ENCODE data around the gene HBA2. TPM values are rescaled to one million over a fixed set of nuclear protein-coding genes. Genes with fewer than 3 reads are reported as not detected.

Gene HBA2
- total and polyA plus RNA-seq, 2 experiments from 2014 or later: 1.9 to 7.8 TPM

DNA sequence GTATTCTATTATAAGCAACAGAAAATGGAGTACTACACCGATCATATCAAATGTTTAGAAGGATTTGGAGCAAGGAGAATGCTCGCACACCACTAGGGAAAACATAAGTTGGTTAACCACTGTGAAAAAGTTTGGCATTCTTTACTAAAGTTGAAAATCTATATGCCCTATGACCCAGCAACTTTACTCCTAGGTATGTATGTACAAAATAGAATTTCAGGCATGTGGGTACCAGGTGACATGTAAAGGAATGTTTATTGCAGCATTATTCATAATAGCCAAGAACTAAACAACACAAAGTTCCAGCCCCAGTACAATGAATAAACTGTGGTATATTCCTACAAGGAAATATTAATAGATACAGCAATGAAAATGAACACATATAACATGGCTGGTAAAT is 26.0 kb upstream of the HBA2 start:
- Histone ChIP-seq H3K79me2 (replicated peaks; ENCODE audit: insufficient read depth) (no peaks in the 10 kb centered on the region), H3K4me1 (ENCODE audit: insufficient read depth) (no peaks in the 10 kb centered on the region), H3K27me3 (ENCODE audit: insufficient read depth) (peaks cover 18% of the 10 kb centered on the region; the same call in 1 of the 2 replicates), H3K4me2 (no peak overlapping the region), H3K4me3 (no peak overlapping the region), H2AFZ (no peak overlapping the region), H3K36me3 (ENCODE audit: insufficient read depth) (no peaks in the 10 kb centered on the region), H3K27ac (ENCODE audit: low read depth) (no peak overlapping the region), H3K9me2 (ENCODE audit: insufficient read depth) (no peaks in the 10 kb centered on the region), H3F3A (replicated peaks; ENCODE audit: low read depth) (no peaks in the 10 kb centered on the region), H4K20me1 (replicated peaks; ENCODE audit: insufficient read depth) (no peaks in the 10 kb centered on the region)
- ATAC-seq (no peak), DNase-seq (ENCODE audit: low spot score) (no peak)
- no peak overlapping the region for H3K4me3 Mint-ChIP-seq
- no peaks in the 10 kb centered on the region; the same call in 2 of the 3 replicates for H3K9me3 Mint-ChIP-seq
- TF ChIP-seq NANOG (IDR thresholded peaks at IDR 0.05; ENCODE audit: borderline replicate concordance) (no peak), EZH2 (IDR thresholded peaks at IDR 0.05; ENCODE audit: low read depth, unreplicated experiment) (no peak), POLR2AphosphoS5 (IDR thresholded peaks at IDR 0.05; ENCODE audit: low read depth) (no peak), ZNF331 (CRISPR knock-in tag; IDR thresholded peaks at IDR 0.05; ENCODE audit: low read depth) (no peak), EZH2phosphoT487 (IDR thresholded peaks at IDR 0.05; ENCODE audit: unreplicated experiment) (no peak), JUNB (IDR thresholded peaks at IDR 0.05; ENCODE audit: unreplicated experiment) (no peak), STAT1 (IDR thresholded peaks at IDR 0.05; ENCODE audit: unreplicated experiment) (no peak), CREB1 (CRISPR knock-in tag; IDR thresholded peaks at IDR 0.05; ENCODE audit: low read depth) (no peak), ZNF114 (CRISPR knock-in tag; IDR thresholded peaks at IDR 0.05) (no peak)
- TF ChIP-seq, protein P1, sequence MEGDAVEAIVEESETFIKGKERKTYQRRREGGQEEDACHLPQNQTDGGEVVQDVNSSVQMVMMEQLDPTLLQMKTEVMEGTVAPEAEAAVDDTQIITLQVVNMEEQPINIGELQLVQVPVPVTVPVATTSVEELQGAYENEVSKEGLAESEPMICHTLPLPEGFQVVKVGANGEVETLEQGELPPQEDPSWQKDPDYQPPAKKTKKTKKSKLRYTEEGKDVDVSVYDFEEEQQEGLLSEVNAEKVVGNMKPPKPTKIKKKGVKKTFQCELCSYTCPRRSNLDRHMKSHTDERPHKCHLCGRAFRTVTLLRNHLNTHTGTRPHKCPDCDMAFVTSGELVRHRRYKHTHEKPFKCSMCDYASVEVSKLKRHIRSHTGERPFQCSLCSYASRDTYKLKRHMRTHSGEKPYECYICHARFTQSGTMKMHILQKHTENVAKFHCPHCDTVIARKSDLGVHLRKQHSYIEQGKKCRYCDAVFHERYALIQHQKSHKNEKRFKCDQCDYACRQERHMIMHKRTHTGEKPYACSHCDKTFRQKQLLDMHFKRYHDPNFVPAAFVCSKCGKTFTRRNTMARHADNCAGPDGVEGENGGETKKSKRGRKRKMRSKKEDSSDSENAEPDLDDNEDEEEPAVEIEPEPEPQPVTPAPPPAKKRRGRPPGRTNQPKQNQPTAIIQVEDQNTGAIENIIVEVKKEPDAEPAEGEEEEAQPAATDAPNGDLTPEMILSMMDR (conservative IDR thresholded peaks at IDR 0.05; ENCODE audit: low read depth in 2 of 2): no peak
- TF ChIP-seq, protein P2, sequence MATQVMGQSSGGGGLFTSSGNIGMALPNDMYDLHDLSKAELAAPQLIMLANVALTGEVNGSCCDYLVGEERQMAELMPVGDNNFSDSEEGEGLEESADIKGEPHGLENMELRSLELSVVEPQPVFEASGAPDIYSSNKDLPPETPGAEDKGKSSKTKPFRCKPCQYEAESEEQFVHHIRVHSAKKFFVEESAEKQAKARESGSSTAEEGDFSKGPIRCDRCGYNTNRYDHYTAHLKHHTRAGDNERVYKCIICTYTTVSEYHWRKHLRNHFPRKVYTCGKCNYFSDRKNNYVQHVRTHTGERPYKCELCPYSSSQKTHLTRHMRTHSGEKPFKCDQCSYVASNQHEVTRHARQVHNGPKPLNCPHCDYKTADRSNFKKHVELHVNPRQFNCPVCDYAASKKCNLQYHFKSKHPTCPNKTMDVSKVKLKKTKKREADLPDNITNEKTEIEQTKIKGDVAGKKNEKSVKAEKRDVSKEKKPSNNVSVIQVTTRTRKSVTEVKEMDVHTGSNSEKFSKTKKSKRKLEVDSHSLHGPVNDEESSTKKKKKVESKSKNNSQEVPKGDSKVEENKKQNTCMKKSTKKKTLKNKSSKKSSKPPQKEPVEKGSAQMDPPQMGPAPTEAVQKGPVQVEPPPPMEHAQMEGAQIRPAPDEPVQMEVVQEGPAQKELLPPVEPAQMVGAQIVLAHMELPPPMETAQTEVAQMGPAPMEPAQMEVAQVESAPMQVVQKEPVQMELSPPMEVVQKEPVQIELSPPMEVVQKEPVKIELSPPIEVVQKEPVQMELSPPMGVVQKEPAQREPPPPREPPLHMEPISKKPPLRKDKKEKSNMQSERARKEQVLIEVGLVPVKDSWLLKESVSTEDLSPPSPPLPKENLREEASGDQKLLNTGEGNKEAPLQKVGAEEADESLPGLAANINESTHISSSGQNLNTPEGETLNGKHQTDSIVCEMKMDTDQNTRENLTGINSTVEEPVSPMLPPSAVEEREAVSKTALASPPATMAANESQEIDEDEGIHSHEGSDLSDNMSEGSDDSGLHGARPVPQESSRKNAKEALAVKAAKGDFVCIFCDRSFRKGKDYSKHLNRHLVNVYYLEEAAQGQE (IDR thresholded peaks at IDR 0.05; ENCODE audit: unreplicated experiment): no peak
- TF ChIP-seq, protein P3, sequence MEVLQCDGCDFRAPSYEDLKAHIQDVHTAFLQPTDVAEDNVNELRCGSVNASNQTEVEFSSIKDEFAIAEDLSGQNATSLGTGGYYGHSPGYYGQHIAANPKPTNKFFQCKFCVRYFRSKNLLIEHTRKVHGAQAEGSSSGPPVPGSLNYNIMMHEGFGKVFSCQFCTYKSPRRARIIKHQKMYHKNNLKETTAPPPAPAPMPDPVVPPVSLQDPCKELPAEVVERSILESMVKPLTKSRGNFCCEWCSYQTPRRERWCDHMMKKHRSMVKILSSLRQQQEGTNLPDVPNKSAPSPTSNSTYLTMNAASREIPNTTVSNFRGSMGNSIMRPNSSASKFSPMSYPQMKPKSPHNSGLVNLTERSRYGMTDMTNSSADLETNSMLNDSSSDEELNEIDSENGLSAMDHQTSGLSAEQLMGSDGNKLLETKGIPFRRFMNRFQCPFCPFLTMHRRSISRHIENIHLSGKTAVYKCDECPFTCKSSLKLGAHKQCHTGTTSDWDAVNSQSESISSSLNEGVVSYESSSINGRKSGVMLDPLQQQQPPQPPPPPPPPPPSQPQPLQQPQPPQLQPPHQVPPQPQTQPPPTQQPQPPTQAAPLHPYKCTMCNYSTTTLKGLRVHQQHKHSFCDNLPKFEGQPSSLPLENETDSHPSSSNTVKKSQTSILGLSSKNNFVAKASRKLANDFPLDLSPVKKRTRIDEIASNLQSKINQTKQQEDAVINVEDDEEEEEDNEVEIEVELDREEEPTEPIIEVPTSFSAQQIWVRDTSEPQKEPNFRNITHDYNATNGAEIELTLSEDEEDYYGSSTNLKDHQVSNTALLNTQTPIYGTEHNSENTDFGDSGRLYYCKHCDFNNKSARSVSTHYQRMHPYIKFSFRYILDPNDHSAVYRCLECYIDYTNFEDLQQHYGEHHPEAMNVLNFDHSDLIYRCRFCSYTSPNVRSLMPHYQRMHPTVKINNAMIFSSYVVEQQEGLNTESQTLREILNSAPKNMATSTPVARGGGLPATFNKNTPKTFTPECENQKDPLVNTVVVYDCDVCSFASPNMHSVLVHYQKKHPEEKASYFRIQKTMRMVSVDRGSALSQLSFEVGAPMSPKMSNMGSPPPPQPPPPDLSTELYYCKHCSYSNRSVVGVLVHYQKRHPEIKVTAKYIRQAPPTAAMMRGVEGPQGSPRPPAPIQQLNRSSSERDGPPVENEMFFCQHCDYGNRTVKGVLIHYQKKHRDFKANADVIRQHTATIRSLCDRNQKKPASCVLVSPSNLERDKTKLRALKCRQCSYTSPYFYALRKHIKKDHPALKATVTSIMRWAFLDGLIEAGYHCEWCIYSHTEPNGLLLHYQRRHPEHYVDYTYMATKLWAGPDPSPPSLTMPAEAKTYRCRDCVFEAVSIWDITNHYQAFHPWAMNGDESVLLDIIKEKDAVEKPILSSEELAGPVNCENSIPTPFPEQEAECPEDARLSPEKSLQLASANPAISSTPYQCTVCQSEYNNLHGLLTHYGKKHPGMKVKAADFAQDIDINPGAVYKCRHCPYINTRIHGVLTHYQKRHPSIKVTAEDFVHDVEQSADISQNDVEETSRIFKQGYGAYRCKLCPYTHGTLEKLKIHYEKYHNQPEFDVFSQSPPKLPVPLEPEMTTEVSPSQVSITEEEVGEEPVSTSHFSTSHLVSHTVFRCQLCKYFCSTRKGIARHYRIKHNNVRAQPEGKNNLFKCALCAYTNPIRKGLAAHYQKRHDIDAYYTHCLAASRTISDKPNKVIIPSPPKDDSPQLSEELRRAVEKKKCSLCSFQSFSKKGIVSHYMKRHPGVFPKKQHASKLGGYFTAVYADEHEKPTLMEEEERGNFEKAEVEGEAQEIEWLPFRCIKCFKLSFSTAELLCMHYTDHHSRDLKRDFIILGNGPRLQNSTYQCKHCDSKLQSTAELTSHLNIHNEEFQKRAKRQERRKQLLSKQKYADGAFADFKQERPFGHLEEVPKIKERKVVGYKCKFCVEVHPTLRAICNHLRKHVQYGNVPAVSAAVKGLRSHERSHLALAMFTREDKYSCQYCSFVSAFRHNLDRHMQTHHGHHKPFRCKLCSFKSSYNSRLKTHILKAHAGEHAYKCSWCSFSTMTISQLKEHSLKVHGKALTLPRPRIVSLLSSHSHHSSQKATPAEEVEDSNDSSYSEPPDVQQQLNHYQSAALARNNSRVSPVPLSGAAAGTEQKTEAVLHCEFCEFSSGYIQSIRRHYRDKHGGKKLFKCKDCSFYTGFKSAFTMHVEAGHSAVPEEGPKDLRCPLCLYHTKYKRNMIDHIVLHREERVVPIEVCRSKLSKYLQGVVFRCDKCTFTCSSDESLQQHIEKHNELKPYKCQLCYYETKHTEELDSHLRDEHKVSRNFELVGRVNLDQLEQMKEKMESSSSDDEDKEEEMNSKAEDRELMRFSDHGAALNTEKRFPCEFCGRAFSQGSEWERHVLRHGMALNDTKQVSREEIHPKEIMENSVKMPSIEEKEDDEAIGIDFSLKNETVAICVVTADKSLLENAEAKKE (CRISPR knock-in tag; IDR thresholded peaks at IDR 0.05): no peak
- TF ChIP-seq, protein P4, sequence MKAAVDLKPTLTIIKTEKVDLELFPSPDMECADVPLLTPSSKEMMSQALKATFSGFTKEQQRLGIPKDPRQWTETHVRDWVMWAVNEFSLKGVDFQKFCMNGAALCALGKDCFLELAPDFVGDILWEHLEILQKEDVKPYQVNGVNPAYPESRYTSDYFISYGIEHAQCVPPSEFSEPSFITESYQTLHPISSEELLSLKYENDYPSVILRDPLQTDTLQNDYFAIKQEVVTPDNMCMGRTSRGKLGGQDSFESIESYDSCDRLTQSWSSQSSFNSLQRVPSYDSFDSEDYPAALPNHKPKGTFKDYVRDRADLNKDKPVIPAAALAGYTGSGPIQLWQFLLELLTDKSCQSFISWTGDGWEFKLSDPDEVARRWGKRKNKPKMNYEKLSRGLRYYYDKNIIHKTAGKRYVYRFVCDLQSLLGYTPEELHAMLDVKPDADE (IDR thresholded peaks at IDR 0.05): no peak
- H3K4me1 Mint-ChIP-seq: no peaks in the 10 kb centered on the region
- peaks cover 11% of the 10 kb centered on the region for H3K27me3 Mint-ChIP-seq (ENCODE audit: insufficient read depth, low read depth, poor library complexity)
- H3K36me3 Mint-ChIP-seq (ENCODE audit: low read depth): no peaks in the 10 kb centered on the region; the same call in 2 of the 3 replicates
- H3K27ac Mint-ChIP-seq: no peak overlapping the region
